OCI-LY1 (cell line): Measurements from ENCODE around the gene PACRG.

Source experiments
- H2AFZ ChIP-seq: fragments of 200-600 bp; sonication (generic), shearing (Covaris generic); 2 replicates; pipeline ENCODE4 v1.6.0; 2014; ENCODE audit warnings: antibody characterized with exemption, mild to moderate bottlenecking, low read length
- H3F3A ChIP-seq: fragments of 200-600 bp; sonication (generic), shearing (Covaris generic); 2 replicates; pipeline ENCODE4 v1.6.0; 2014; ENCODE audit warnings: mild to moderate bottlenecking, antibody characterized with exemption, low read length, moderate library complexity; ENCODE audit not compliant: insufficient read depth
- H3K27ac ChIP-seq: fragments of 200-600 bp; sonication (generic); 2 replicates; pipeline ENCODE4 v1.5.1; 2014; ENCODE audit warnings: low read length, mixed run types, mild to moderate bottlenecking, low read depth; ENCODE audit not compliant: poor library complexity, severe bottlenecking
- H3K27me3 ChIP-seq: fragments of 200-600 bp; sonication (generic); 2 replicates; pipeline ENCODE4 v1.6.0; 2014; ENCODE audit warnings: antibody characterized with exemption, mild to moderate bottlenecking, low read length, moderate library complexity; ENCODE audit not compliant: insufficient read depth
- H3K36me3 ChIP-seq: fragments of 200-600 bp; sonication (generic); 2 replicates; pipeline ENCODE4 v1.6.1; 2014; ENCODE audit warnings: mild to moderate bottlenecking, antibody characterized with exemption, low read length, moderate library complexity, mixed read lengths; ENCODE audit not compliant: insufficient read depth
- H3K4me1 ChIP-seq: fragments of 200-600 bp; sonication (generic); 2 replicates; pipeline ENCODE4 v1.5.1; 2014; ENCODE audit warnings: mild to moderate bottlenecking, low read length, moderate library complexity; ENCODE audit not compliant: insufficient read depth, severe bottlenecking
- H3K4me2 ChIP-seq: fragments of 200-600 bp; sonication (generic), shearing (Covaris generic); 2 replicates; pipeline ENCODE4 v1.6.1; 2014; ENCODE audit warnings: low read length
- H3K4me3 ChIP-seq: fragments of 200-600 bp; sonication (generic); 2 replicates; pipeline ENCODE4 v1.5.1; 2014; ENCODE audit warnings: low read length, low read depth, mild to moderate bottlenecking, mixed read lengths; ENCODE audit not compliant: poor library complexity, severe bottlenecking
- H3K79me2 ChIP-seq: fragments of 200-600 bp; shearing (Covaris generic); 2 replicates; pipeline ENCODE4 v1.6.1; 2016; ENCODE audit warnings: mixed run types, low read length, mixed read lengths; ENCODE audit not compliant: insufficient read depth
- H3K9ac ChIP-seq: fragments of 200-600 bp; sonication (generic), shearing (Covaris generic); 2 replicates; pipeline ENCODE4 v1.6.1; 2014; ENCODE audit warnings: mild to moderate bottlenecking, low read length, mixed read lengths
- H3K9me2 ChIP-seq: fragments of 200-600 bp; sonication (generic), shearing (Covaris generic); 2 replicates; pipeline ENCODE4 v1.6.1; 2014; ENCODE audit warnings: low read depth, mild to moderate bottlenecking, low read length, mixed read lengths
- H3K9me3 ChIP-seq: fragments of 200-600 bp; shearing (Covaris generic); 2 replicates; pipeline ENCODE4 v1.6.1; 2014; ENCODE audit warnings: low read length, mixed read lengths
- H4K20me1 ChIP-seq: fragments of 200-600 bp; sonication (generic), shearing (Covaris generic); 2 replicates; pipeline ENCODE4 v1.6.0; 2016; ENCODE audit warnings: mild to moderate bottlenecking, low read length; ENCODE audit not compliant: insufficient read depth
- CTCF ChIP-seq: fragments of 200-600 bp; sonication (generic), shearing (Covaris generic); IDR thresholded peaks from 2 replicates; pipeline ENCODE4 v1.5.1; 2017; ENCODE audit warnings: mild to moderate bottlenecking, antibody characterized with exemption, low read length, moderate library complexity, mixed read lengths
- EZH2 ChIP-seq: fragments of 200-600 bp; sonication (generic), shearing (Covaris generic); IDR thresholded peaks from 2 replicates; pipeline ENCODE4 v1.8.0; 2017; ENCODE audit warnings: borderline replicate concordance, mixed run types, mild to moderate bottlenecking, antibody characterized with exemption, low read length, moderate library complexity, mixed read lengths

PACRG gene

GRCh38 chr6:162697872-162698403 is 29.8 kb upstream of the PACRG start:
- Histone ChIP-seq H3K27ac (no peak overlapping the region), H3K9me2 (no peaks in the 10 kb centered on the region), H3K9me3 (no peaks in the 10 kb centered on the region), H3K4me3 (no peak overlapping the region), H4K20me1 (no peaks in the 10 kb centered on the region), H3K79me2 (no peaks in the 10 kb centered on the region), H3K4me1 (no peaks in the 10 kb centered on the region), H2AFZ (no peak overlapping the region), H3K36me3 (no peaks in the 10 kb centered on the region), H3K27me3 (0 out of 2 replicates have a peak, but pooled peaks cover 3% of the 10 kb centered on the region), H3K9ac (no peak overlapping the region), H3F3A (no peaks in the 10 kb centered on the region), H3K4me2 (no peak overlapping the region)
- TF ChIP-seq EZH2 (no peak), CTCF (no peak)

- no peaks in the 10 kb centered on the region for H4K20me1 ChIP-seq
- no peaks in the 10 kb centered on the region for H3K4me1 ChIP-seq
- H3K36me3 ChIP-seq = no peaks in the 10 kb centered on the region
- H3K9me2 ChIP-seq = no peaks in the 10 kb centered on the region
- H3F3A ChIP-seq = no peaks in the 10 kb centered on the region
- no peak overlapping the region for H3K4me2 ChIP-seq
- TF ChIP-seq EZH2 (no peak), CTCF (no peak)
- no peak overlapping the region for H3K4me3 ChIP-seq
- H3K27me3 ChIP-seq = 0 out of 2 replicates have a peak, but pooled peaks cover 3% of the 10 kb centered on the region
- H3K79me2 ChIP-seq = no peaks in the 10 kb centered on the region
- no peaks in the 10 kb centered on the region for H3K9me3 ChIP-seq
- no peak overlapping the region for H3K9ac ChIP-seq
- no peak overlapping the region for H3K27ac ChIP-seq
- no peak overlapping the region for H2AFZ ChIP-seq
Measured at GRCh38 chr6:162698440-162698839, 29.3 kb upstream of the PACRG start.

GRCh38 chr6:162699961-162700360 is 27.8 kb upstream of the PACRG start:
- H3K4me1 ChIP-seq = no peaks in the 10 kb centered on the region
- no peak overlapping the region for H3K27ac ChIP-seq
- H3K9me3 ChIP-seq = no peaks in the 10 kb centered on the region
- H3K4me2 ChIP-seq = no peak overlapping the region
- H3K79me2 ChIP-seq = no peaks in the 10 kb centered on the region
- no peaks in the 10 kb centered on the region for H3K9me2 ChIP-seq
- no peaks in the 10 kb centered on the region for H3K36me3 ChIP-seq
- no peak overlapping the region for H3K9ac ChIP-seq
- TF ChIP-seq EZH2 (no peak), CTCF (no peak)
- H2AFZ ChIP-seq = no peak overlapping the region
- H4K20me1 ChIP-seq = no peaks in the 10 kb centered on the region
- no peak overlapping the region for H3K4me3 ChIP-seq
- 0 out of 2 replicates have a peak, but pooled peaks cover 3% of the 10 kb centered on the region for H3K27me3 ChIP-seq
- H3F3A ChIP-seq = no peaks in the 10 kb centered on the region
